ENCODE results near the gene USP13. TPM values are rescaled to one million over a fixed set of nuclear protein-coding genes. Genes with fewer than 3 reads are reported as not detected.

Gene USP13
- total and polyA plus RNA-seq, 2 of the 13 experiments (the other 11 are each of a cell fraction or from before 2014, with no cell fraction given): 15.9 to 36.7 TPM

GRCh38 chr3:179604321-179605078, 48.3 kb upstream of the USP13 start, which contains the start of the genes MRPL47 and NDUFB5 (continued):
- TF ChIP-seq, protein P1, sequence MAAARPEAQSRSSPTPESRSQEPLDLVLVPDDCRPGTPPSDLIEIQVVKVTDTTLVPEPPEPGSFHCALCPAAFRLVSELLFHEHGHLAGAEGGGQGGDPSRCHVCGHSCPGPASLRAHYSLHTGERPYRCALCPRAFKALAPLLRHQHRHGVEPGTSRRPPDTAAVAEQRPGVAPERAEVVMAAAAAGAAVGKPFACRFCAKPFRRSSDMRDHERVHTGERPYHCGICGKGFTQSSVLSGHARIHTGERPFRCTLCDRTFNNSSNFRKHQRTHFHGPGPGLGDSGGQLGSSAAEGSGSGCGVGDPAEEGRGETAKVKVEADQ (CRISPR knock-in tag; IDR thresholded peaks at IDR 0.05; ENCODE audit: borderline replicate concordance): no peak
- TF ChIP-seq ZNF407 (CRISPR knock-in tag; IDR thresholded peaks at IDR 0.05; ENCODE audit: not compliant biosample characterization) (no peak), TEAD2 (CRISPR knock-in tag; IDR thresholded peaks at IDR 0.05) (no peak), CBX1 (IDR thresholded peaks at IDR 0.05; ENCODE audit: low read depth) (no peak), SIN3A (IDR thresholded peaks at IDR 0.05; ENCODE audit: borderline replicate concordance, low read depth, low read length) (no peak), ZNF891 (CRISPR knock-in tag; IDR thresholded peaks at IDR 0.05) (peak; percentile 76; the same call in 1 of the 2 replicates), ZNF562 (CRISPR knock-in tag; IDR thresholded peaks at IDR 0.05; ENCODE audit: borderline replicate concordance) (no peak), PHF5A (CRISPR knock-in tag; IDR thresholded peaks at IDR 0.05; ENCODE audit: low read depth, unreplicated experiment) (peak; percentile 60), ZNF567 (CRISPR knock-in tag; IDR thresholded peaks at IDR 0.05; ENCODE audit: borderline replicate concordance) (no peak), NFIB (CRISPR knock-in tag; IDR thresholded peaks at IDR 0.05; ENCODE audit: borderline replicate concordance) (no peak), ZNF543 (CRISPR knock-in tag; IDR thresholded peaks at IDR 0.05) (no peak), ZNF446 (CRISPR knock-in tag; IDR thresholded peaks at IDR 0.05) (no peak; the same call in 1 of the 2 replicates), ETV6 (CRISPR knock-in tag; conservative IDR thresholded peaks at IDR 0.05) (0 out of 2 replicates have a peak, but pooled peaks have one; percentile 49)
- TF ChIP-seq, protein P2, sequence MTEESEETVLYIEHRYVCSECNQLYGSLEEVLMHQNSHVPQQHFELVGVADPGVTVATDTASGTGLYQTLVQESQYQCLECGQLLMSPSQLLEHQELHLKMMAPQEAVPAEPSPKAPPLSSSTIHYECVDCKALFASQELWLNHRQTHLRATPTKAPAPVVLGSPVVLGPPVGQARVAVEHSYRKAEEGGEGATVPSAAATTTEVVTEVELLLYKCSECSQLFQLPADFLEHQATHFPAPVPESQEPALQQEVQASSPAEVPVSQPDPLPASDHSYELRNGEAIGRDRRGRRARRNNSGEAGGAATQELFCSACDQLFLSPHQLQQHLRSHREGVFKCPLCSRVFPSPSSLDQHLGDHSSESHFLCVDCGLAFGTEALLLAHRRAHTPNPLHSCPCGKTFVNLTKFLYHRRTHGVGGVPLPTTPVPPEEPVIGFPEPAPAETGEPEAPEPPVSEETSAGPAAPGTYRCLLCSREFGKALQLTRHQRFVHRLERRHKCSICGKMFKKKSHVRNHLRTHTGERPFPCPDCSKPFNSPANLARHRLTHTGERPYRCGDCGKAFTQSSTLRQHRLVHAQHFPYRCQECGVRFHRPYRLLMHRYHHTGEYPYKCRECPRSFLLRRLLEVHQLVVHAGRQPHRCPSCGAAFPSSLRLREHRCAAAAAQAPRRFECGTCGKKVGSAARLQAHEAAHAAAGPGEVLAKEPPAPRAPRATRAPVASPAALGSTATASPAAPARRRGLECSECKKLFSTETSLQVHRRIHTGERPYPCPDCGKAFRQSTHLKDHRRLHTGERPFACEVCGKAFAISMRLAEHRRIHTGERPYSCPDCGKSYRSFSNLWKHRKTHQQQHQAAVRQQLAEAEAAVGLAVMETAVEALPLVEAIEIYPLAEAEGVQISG (CRISPR knock-in tag; IDR thresholded peaks at IDR 0.05): peak; percentile 95
- TF ChIP-seq, protein P3, sequence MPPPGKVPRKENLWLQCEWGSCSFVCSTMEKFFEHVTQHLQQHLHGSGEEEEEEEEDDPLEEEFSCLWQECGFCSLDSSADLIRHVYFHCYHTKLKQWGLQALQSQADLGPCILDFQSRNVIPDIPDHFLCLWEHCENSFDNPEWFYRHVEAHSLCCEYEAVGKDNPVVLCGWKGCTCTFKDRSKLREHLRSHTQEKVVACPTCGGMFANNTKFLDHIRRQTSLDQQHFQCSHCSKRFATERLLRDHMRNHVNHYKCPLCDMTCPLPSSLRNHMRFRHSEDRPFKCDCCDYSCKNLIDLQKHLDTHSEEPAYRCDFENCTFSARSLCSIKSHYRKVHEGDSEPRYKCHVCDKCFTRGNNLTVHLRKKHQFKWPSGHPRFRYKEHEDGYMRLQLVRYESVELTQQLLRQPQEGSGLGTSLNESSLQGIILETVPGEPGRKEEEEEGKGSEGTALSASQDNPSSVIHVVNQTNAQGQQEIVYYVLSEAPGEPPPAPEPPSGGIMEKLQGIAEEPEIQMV (CRISPR knock-in tag; IDR thresholded peaks at IDR 0.05; ENCODE audit: low read depth): no peak

Data from HepG2 (cell line).